B cell (primary cell): ENCODE results near the gene ZBTB3. TPM values are rescaled to one million over a fixed set of nuclear protein-coding genes. Genes with fewer than 3 reads are reported as not detected.
"Not testable (repeated sequence)": the region's sequence is repeated elsewhere in the genome, so short reads cannot be mapped to it uniquely, and the experiment has no call there.

Experiments used
- ATAC-seq: fragments of 200-7000 bp; cut with Tn5 transposase; one replicate; pipeline ENCODE4 v1.10.0; 2021; ENCODE audit warnings: low read depth, mild to moderate bottlenecking, moderate number of reproducible peaks, moderate library complexity
- CTCF ChIA-PET: fragments of 350-600 bp; sonication (Branson Sonifier 250); formaldehyde crosslinking; loops from one replicate; lab custom pipeline; 2021; ENCODE audit warnings: antibody characterized with exemption, inconsistent platforms; lab: Charles Lee
- POLR2A ChIA-PET: fragments of 350-600 bp; sonication (Branson Sonifier 250); formaldehyde crosslinking; loops from one replicate; lab custom pipeline; 2021; ENCODE audit warnings: antibody characterized with exemption; lab: Charles Lee
- DNase-seq: peaks from one replicate; pipeline ENCODE4 v3.0.0; 2013
- H2AFZ ChIP-seq: 2 replicates; pipeline ENCODE4 v1.6.1; 2012; ENCODE audit warnings: mild to moderate bottlenecking, low read depth, low read length; ENCODE audit not compliant: insufficient read depth, poor library complexity, severe bottlenecking
- H3K27ac ChIP-seq, 2 donors: 1 replicate in 1 of 2; 2 replicates in 1 of 2; pipeline ENCODE4 v1.5.1; 2012 to 2013; ENCODE audit warnings: low read length in 2 of 2, mild to moderate bottlenecking in 2 of 2, moderate library complexity in 1 of 2
- H3K27me3 ChIP-seq, 4 experiments: fragments of 200-600 bp in 1 of 4; sonication (generic) in 1 of 4; replicated peaks in 1 of 4; 1 replicate in 2 of 4; 2 replicates in 2 of 4; pipeline versions ENCODE4 v1.6.1 to v1.7.0; 2013 to 2016; ENCODE audit warnings: low read length in 3 of 4, mild to moderate bottlenecking in 2 of 4, mixed read lengths in 1 of 4, moderate library complexity in 1 of 4; ENCODE audit not compliant: insufficient read depth in 4 of 4, control insufficient read depth in 3 of 4; ENCODE audit errors: control extremely low read depth in 1 of 4
- H3K36me3 ChIP-seq, 2 experiments: replicated peaks in 1 of 2; 1 replicate in 1 of 2; 2 replicates in 1 of 2; pipeline versions ENCODE4 v1.6.1 to v1.7.1; 2013; ENCODE audit warnings: low read length in 1 of 2; ENCODE audit not compliant: insufficient read depth in 2 of 2, control insufficient read depth in 1 of 2; ENCODE audit errors: control extremely low read depth in 1 of 2, extremely low read depth in 1 of 2
- H3K4me1 ChIP-seq, 2 donors: fragments of 200-600 bp in 1 of 2; sonication (generic) in 1 of 2; 1 replicate in 1 of 2; 2 replicates in 1 of 2; pipeline versions ENCODE4 v1.5.1 to v1.6.1; 2013 to 2017; ENCODE audit warnings: low read length in 2 of 2; ENCODE audit not compliant: control insufficient read depth in 2 of 2, insufficient read depth in 2 of 2
- H3K4me2 ChIP-seq: replicated peaks from 2 replicates; pipeline ENCODE3; 2012; ENCODE audit warnings: mild to moderate bottlenecking, low read depth, low read length; ENCODE audit not compliant: poor library complexity, severe bottlenecking
- H3K4me3 ChIP-seq, 5 experiments: fragments of 200-600 bp in 1 of 5; sonication (generic) in 1 of 5; 1 replicate in 3 of 5; 2 replicates in 2 of 5; pipeline versions ENCODE4 v1.5.1 to v1.7.0; 2011 to 2016; ENCODE audit warnings: low read length in 4 of 5, mild to moderate bottlenecking in 4 of 5, low read depth in 2 of 5, control low read depth in 1 of 5, moderate library complexity in 1 of 5; ENCODE audit not compliant: insufficient read depth in 1 of 5; ENCODE audit errors: control extremely low read depth in 1 of 5, extremely low read depth in 1 of 5
- H3K79me2 ChIP-seq: fragments of 200-600 bp; sonication (generic); one replicate; pipeline ENCODE4 v1.6.0; 2016; ENCODE audit warnings: low read length; ENCODE audit not compliant: control insufficient read depth, insufficient read depth
- H3K9ac ChIP-seq: fragments of 200-600 bp; sonication (generic); 2 replicates; pipeline ENCODE4 v1.6.1; 2017; ENCODE audit warnings: mild to moderate bottlenecking, low read length, moderate library complexity
- H3K9me3 ChIP-seq, 3 donors: one replicate each; pipeline versions ENCODE4 v1.6.1 to v1.7.1; 2013; ENCODE audit warnings: low read length in 2 of 3; ENCODE audit not compliant: control insufficient read depth in 2 of 3, insufficient read depth in 1 of 3; ENCODE audit errors: control extremely low read depth in 1 of 3
- H4K20me1 ChIP-seq: 2 replicates; pipeline ENCODE4 v1.6.0; 2012; ENCODE audit warnings: mild to moderate bottlenecking, low read length; ENCODE audit not compliant: insufficient read depth, control insufficient read depth, poor library complexity, severe bottlenecking
- H3K27ac Mint-ChIP-seq: one replicate; pipeline ENCODE4 v1.8.0; 2021; ENCODE audit warnings: mixed read lengths
- H3K27me3 Mint-ChIP-seq: one replicate; pipeline ENCODE4 v1.8.0; 2021; ENCODE audit warnings: mixed read lengths
- H3K4me1 Mint-ChIP-seq: one replicate; pipeline ENCODE4 v1.8.0; 2021; ENCODE audit warnings: mixed read lengths
- H3K4me3 Mint-ChIP-seq: one replicate; pipeline ENCODE4 v1.8.0; 2021; ENCODE audit warnings: mixed read lengths
- H3K9me3 Mint-ChIP-seq: one replicate; pipeline ENCODE4 v1.8.0; 2022; ENCODE audit warnings: mixed read lengths; ENCODE audit not compliant: insufficient read depth
- CTCF ChIP-seq: fragments of 200-600 bp; IDR thresholded peaks from one replicate; pipeline ENCODE4 v1.8.0; 2022; ENCODE audit warnings: antibody characterized with exemption, mild to moderate bottlenecking
- EZH2 ChIP-seq: IDR thresholded peaks from 2 replicates; pipeline ENCODE4 v1.6.1; 2012; ENCODE audit warnings: borderline replicate concordance, low read depth, mild to moderate bottlenecking, moderate library complexity, low read length; ENCODE audit not compliant: insufficient read depth, poor library complexity, severe bottlenecking
- WGBS: methylation state at CpG from one replicate; pipeline ENCODE4 v1.1.5; 2013; ENCODE audit warnings: missing lambda C conversion rate; ENCODE audit not compliant: insufficient coverage; 5-methylcytosine and 5-hydroxymethylcytosine counted together
- intact Hi-C: fragments of 100-400 bp; cut with micrococcal nuclease; formaldehyde crosslinking; loops from one replicate; pipeline ENCODE4 v1.10.0; 2022
- polyA plus RNA-seq: library from polyadenylated mRNA; depleted of rRNA; stranded (reverse); fragments of >200 nt; gene quantifications from 2 replicates; pipeline ENCODE4 v1.2.3, GENCODE V29; 2012
- total RNA-seq, 2 donors: library from RNA; stranded (reverse); fragments of 120-200 nt in 1 of 2; gene quantifications; 1 replicate in 1 of 2; 2 replicates in 1 of 2; pipeline versions ENCODE4 v1.2.3 to v1.2.4, GENCODE V29; 2013 to 2022

The ZBTB3 gene
- total and polyA plus RNA-seq, 2 donors (not counting 1 experiment from before 2014, with no cell fraction given) = 8.7 to 22.0 TPM

GRCh38 chr11:62705413-62705812 lies 48.5 kb downstream of the ZBTB3 start:
- H3K4me3 Mint-ChIP-seq = peak overlapping the region; percentile 92
- no peaks in the 10 kb centered on the region for H3K9me3 Mint-ChIP-seq
- intact Hi-C loops = loop anchor here (5.0 kb wide), 3 partner anchors 113 to 152 kb away; partner anchors contain the start of genes EEF1G and TUT1
- ATAC-seq = no peak
- Histone ChIP-seq H2AFZ (peak overlapping the region; percentile 86), H3K9me3 (no peaks in the 10 kb centered on the region), H3K79me2 (peaks cover 22% of the 10 kb centered on the region), H3K36me3 (peaks cover 0 to 3% of the 10 kb centered on the region in 2 experiments), H4K20me1 (no peaks in the 10 kb centered on the region), H3K27me3 (no peaks in the 10 kb centered on the region), H3K9ac (peak overlapping the region; percentile 83), H3K27ac (peak overlapping the region; percentile 61 to 91), H3K4me2 (peak overlapping the region; percentile 95), H3K4me3 (peak overlapping the region; percentile 65 to 86 (median 69)), H3K4me1 (peaks cover 39 to 47% of the 10 kb centered on the region in 2 donors)
- H3K27ac Mint-ChIP-seq = peak overlapping the region; percentile 91
- no peak for TF ChIP-seq EZH2
- no peak for TF ChIP-seq CTCF
- ChIA-PET CTCF (interaction anchor here (1.0 to 3.3 kb wide), 7 partner anchors 11 to 176 kb away, joined by 3 to 13 read pairs (median 4); partner anchors contain the start of genes SLC3A2, TUT1 and ZBTB3), POLR2A (interaction anchor here (0.8 to 6.5 kb wide), 5 partner anchors 22 to 135 kb away, joined by 3 to 66 read pairs (median 3); partner anchors contain the start of genes C11orf98, CSKMT, HNRNPUL2 and TTC9C)
- DNase-seq = no peak
- H3K4me1 Mint-ChIP-seq = peaks cover 51% of the 10 kb centered on the region
- WGBS = 76% methylated on average over 7 of the region's 7 CpGs
- H3K27me3 Mint-ChIP-seq = no peaks in the 10 kb centered on the region

- H3K4me3 Mint-ChIP-seq, ATAC-seq, intact Hi-C loops, H3K27ac ChIP-seq, H3K36me3 ChIP-seq, H3K4me2 ChIP-seq, H4K20me1 ChIP-seq, H3K27me3 Mint-ChIP-seq, H2AFZ ChIP-seq, H3K27me3 ChIP-seq, H3K9ac ChIP-seq, DNase-seq, H3K27ac Mint-ChIP-seq, H3K4me3 ChIP-seq, H3K9me3 ChIP-seq, H3K9me3 Mint-ChIP-seq: not testable (repeated sequence)
- 100% methylated on average over 4 of the region's 4 CpGs for WGBS
- ChIA-PET POLR2A (interaction anchor here (0.6 to 0.7 kb wide), 4 partner anchors 23 to 298 kb away, joined by 3 to 4 read pairs (median 3); no protein-coding TSS in a partner anchor), CTCF (interaction anchor here (3.3 kb wide), 1 partner anchor 10 kb away, joined by 13 read pairs; no protein-coding TSS in a partner anchor)
- H3K79me2 ChIP-seq = peaks cover 12% of the 10 kb centered on the region
- H3K4me1 Mint-ChIP-seq = peaks cover 37% of the 10 kb centered on the region
- peaks cover 32 to 35% of the 10 kb centered on the region in 2 donors for H3K4me1 ChIP-seq
These were observed 50.0 kb downstream of the ZBTB3 start for GRCh38 chr11:62703921-62704320.
